ENCODE measurements around the gene ALS2CL.

ALS2CL gene

DNA sequence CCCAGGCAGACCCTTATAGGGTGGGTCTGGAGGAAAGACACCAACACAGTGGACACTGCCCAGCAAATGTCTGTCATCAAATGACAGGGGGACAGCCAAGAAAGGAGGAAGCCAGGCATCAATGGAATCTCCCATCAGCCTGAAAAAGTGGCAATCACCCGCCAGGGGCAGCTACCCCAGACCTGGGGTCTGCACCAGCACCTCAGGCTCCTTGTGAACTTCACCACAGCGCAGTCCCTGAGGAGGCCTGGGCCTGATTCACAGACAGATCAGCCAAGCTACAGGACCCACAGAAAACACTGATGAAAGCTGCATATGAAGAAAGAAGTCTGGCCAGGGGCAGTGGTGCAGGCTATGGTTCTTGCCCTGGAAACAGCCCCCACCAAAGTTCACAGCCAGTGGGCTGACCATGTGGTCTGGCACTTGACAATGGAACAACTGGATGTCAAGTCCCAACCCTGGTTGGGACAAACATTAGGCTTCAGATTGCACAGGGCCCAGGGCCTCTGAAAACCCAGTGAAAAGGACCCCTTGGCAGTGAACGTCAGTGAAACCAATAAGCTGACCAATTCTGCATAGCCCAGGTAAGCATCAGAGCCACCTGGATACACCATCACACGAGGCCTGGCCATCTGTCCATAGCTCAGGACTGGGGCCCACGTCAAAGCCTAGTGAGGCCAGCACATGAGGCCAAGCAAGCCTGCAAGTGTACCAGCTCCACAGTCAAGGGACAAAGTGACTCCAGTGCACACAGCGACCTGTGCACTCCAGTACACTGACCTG lies 29.1 kb downstream of the ALS2CL start:
- DNase-seq: no peak

DNA sequence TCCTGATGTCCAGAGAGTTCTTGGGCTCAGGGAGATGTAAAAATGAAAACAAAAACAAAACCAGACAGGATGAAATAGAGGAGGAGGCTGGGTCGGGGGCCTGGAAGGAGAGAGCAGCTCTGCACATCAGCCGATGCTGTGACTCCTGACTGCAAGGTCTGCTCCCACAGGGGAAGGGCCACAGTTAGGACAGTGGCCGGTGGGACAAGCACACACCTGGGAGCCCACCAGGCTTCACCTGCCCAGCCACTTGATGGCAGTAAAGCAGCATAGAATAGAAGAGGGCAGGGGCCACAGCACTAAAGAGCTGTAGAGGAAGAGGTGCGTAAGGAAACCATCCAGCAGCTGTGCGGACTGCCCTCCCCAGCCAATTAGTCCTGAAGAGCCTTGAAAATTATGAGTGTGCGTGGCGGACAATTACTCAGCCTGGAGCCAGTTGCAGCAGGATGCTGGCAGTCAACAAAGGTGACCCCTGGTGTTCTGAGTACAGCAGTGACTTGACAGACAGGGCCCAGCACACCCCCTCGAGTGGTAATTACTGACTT lies 29.8 kb downstream of the ALS2CL start:
- no peak for DNase-seq

DNA sequence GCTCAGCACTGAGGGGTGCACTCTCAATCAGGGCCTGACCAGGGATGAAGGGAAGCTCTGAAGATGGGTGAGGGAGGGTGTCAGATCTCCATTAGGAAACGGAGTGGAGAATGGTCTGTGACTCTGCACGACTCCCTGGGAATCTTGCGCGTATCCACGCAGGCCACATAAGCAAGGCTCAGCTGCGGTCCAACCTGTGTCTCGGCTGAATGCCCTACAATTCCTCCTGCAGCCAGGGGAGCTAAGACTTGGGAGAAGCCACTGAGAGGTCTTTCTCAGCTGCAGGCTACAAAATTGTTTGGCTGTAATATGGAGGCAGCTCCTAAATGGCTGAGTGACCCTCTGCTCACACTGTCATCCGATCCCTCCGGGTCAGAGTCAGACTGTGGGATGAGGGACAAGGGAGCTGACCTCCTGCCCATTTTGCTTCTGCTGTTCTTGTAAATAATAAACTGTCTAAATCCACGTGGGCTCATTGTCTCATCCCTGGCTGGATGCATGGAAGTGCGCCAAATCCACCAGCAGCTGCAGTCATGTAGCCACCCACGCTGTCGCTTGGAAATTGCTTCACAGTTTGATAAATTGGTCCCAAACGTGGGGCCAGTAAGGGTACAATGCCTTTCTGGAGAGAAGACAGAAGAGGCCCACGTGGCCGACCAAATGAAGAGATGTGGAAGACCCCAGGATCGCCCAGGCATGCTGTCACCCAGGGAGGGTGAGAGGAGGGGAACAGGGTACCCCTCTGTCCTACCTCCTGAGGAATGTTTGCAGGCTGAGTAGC lies 30.5 kb downstream of the ALS2CL start:
- no peak for DNase-seq

DNA sequence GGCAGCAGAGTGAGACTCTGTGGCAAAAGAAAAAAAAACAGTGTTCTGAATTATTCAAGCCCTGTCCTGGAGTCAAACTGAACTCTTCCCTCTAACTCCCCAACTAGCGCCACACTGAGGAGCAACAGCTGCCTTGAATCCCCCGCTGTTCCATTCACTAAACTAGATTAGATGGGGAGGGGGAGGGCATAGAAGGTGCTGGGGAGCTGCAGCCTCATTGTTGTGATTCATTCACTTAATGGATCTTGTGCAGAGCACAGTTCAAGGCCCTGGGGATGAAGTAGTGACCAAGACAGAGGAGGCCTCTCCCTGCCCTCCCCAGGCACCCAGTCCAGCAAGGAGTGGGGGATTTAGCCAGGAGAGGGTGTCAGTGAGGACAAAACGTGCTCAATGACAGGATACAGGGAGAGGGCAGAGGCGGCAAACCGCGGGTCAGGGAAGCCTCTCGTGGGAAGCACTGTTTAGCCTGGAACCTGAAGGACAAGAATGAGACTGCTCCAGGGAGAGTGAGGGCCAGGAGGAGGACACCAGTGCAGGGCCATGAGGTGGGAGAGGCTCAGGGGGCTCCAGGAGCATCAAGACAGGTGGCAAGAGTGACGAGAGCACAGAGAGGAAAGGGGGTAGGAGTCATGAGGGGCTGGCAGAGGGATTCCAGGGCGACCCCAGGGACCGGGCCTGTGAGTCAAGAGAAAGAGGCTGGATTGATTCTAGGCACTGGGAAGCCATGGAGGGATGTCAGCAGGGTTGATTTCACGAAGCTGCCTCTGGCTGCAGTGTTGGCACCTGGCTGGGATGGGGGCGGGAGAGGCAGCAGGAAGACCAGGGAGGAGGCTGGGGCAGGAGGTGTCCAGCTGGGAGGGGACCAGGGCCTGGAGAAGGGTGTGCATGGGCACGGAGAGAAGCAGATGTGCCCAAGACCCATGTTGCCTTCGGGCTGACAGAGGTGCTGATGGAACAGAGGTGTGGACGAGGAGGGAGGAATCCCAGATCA lies 31.4 kb downstream of the ALS2CL start:
- DNase-seq: no peak

DNA sequence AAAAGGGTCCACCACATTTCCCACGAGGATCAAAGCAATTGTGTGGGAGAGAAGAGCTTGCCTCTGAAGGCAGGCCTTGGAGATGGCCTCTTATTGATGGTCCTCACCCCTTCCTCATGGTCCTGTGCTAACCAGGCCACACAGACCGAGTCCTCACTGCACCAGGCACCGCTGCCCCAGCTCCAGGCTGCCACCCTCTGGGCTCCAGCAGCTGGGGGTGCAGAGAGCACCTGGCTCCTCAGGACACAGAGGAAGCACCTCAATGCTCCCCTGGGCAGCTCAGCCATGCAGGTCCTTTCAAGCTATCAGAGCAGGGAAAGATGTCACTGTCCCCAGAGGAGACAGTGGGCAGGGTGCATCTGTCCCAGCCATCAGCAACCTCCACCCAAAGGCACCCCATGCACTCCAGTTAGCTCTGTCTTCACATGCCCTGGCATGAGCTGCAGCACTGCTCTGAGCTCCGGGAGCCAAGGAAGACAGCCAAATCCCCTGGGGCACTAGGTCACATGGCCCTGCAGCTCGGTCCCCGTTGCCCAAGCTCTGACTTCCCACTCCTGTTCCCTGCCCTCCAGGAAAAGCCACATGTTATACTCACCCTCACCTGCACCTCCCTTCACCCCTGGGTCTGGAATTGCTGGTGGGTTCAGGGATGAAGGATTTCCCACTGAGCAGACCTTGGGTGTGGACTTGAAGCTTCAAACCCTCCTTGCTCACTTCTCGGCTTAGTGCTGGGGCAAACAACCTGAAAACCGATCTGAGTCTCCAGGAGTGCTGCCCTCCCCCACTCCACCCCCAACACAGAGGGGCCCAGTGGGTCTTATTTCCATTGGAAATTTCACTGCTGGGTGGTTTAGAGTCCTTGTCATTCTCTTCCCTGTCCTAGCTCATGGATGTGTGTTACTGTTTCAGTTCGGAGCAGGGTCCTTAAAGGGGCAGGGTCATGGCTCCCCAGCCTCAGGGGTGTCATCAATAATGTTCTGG lies 32.6 kb downstream of the ALS2CL start:
- DNase-seq: no peak

DNA sequence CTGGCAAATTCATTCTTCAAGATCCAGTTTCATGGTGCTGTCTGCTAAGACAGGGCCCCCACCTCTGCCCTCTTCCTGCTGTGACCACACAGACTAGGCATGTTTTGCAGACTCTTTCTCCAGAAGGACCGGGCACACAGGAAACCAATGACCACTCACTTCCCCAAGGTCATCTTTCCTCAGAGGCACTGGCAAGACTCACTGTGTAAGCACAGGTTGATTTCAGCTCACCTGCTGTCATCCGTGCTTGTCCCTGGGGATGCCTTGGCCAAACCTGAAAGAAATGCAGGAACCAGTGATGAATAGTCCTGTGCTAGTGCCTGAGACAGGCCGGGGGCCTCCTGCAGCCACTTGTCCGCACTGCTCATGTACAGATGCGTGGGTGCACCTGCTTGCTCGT lies 33.5 kb downstream of the ALS2CL start:
- DNase-seq: no peak

DNA sequence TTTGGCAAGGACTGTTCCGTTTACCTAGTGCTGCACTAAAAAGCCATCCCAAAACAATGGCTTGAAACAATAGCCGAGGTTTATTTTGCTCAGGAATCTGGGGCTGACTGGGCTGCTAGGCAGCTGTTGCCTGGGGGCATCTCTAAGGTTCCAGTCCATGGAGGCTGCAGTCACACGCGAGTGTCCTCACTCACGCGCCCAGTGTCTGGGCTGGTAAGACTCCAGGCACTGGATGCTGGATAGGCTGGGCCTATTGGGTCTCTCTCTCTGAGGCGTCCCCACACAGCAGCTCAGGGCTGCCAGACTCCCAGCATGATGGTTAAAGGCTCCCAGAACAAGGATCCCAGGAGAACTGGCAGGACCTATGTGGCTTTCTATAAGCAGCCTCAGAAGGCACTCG lies 34.2 kb downstream of the ALS2CL start:
- DNase-seq: no peak

DNA sequence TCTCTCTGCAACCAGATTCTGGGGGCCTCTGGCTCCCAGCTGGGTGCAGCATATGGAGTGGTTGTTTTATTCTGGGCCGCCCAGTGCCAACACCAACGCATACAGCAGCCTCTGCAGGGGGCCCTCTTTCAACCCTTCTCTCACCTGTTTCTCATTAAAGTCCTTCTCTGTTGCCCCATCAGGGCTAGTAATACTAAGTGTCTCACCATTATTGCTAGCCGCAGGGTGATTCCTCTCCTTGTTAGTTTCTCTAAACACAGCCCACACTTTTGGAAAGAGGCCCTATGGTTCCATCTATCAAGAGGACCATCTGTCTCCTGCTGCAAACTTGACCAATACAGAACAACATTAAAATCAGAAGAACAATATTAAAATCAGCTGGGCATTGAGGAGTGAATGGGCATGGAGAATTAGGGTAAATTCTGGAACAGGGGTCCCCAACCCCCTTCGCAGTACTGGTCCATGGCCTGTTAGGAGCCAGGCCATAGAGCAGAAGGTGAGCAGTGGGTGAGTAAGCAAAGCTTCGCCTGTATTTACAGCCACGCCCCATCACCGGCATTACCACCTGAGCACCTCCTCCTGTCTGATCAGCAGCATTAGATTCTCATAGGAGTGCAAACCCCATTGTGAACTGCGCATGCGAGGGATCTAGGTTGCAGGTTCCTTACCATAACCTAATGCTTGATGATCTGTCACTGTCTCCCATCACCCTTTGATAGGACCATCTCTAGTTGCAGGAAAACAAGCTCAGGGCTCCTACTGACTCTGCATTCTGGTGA lies 36.5 kb downstream of the ALS2CL start:
- no peak for DNase-seq

DNA sequence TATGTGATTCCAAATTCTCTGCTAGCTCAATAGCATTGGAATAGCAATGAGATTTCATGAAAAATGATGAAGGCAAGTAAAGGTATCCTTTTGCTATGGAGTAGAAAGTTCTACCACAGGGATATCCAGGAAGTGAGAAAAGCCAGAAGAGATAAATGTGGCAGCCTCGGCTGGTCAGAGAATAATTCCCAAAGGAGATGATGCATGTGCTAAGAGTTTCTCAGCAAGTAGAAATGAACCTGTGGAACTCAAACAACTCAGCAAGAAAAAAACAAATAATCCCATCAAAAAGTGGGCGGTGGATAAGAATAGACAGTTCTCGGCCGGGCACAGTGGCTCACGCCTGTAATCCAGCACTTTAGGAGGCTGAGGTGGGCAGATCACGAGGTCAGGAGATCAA lies 38.2 kb downstream of the ALS2CL start:
- DNase-seq: no peak

DNA sequence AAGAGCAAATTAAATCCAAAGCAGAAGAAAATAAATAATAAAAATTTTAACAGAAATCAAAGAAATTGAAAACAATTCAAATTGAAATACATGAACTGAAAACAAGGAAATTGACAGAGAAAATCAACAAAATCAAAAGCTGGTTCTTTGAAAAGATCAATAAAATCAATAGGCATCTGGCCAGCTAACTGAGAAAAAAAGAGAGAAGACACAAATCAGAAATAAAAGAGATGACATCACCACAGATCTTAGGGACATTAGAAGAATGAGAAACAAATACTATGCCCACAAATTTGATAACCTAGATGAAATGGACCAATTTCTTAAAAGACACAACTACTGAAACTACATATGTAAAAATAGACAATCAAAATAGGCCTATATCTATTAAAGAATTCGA lies 42.4 kb downstream of the ALS2CL start:
- DNase-seq: no peak

DNA sequence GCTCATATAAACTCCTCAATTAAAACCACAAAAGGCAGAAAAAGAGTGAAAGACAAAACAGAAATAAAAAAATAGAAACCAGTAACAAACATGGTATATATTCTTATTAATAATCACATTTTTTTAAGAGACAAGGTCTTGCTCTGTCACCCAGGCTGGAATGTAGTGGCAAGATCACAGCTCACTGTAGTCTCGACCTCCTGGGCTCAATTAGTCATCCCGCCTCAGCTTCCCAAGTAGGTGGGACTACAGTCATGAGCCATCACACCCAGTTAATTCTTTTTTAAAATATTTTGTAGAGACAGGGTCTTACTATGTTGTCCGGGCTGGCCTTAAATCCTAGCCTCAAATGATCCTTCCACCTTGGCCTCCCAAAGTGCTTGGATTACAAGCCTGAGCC lies 44.0 kb downstream of the ALS2CL start:
- no peak for DNase-seq

DNA sequence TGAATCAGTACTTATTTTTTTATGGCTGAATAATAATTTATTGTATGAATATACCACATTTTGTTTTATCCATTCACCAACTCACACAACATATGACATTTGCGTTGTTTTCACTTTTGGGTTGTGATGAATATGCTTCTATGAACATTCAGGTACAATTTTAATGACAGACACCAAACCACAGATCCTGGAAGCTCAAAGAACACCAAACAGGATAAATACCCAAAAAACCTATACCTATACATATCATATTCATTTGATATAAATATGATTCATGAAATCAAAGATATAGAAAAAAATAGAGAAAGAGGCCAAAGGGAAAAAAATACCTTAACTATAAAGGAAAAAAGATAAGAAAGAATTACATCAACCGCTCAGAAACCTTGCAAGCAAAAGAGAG lies 45.4 kb downstream of the ALS2CL start:
- DNase-seq: no peak

DNA sequence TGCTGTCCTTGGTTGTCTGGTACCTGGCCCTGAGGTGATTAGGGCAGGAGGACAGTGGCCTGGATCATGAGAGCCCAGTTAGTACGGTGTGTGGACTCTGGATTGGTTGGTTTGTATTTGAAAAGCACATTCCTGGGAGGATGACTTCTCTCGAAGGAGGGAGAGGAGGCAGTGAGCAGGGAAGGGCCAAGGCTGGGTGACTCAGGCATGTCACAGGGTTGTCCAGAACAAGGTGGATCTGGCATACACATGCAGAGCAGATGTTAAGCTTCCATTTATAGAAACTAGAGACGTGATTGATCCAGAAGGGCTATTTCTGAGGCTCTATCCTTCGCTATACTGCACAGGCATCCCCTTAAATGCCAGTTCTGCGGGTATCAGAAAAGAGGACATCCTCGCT lies 46.8 kb downstream of the ALS2CL start:
- no peak for DNase-seq

DNA sequence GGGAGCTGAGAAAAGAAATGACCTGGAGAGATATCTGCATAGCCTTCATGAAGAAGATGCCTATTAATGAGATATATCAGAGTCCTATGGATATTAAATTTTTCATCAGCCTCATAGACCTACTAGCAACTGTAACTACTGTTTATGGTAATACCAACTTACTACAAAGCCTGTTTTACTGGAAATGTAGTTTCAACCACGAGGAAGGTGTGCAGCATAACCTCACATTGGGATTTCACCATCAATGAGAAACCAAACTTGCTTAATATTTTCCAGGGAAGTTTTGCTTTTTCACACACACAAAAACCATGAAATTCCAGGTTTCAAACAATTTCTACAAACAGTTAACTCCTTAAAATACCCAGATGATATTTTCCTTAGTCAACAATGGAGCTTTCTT lies 49.8 kb downstream of the ALS2CL start:
- no peak for DNase-seq

DNA sequence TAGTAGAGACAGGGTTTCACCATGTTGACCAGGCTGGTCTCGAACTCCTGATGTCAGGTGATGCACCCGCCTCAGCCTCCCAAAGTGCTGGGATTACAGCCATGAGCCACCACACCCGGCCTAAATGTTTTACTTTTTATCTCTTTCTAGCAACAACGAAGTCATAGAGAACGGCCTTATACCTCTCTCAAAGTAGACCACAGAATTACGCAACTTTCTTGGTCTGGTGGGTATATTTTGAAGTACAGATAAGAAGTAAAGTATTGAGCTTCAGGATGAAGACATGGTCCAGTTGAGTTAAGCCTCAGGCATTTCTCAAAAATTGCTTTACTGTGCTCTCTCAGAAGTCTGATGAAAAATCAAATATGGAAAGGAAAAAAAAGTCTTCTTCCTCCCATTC lies 50.5 kb downstream of the ALS2CL start:
- DNase-seq: no peak

DNA sequence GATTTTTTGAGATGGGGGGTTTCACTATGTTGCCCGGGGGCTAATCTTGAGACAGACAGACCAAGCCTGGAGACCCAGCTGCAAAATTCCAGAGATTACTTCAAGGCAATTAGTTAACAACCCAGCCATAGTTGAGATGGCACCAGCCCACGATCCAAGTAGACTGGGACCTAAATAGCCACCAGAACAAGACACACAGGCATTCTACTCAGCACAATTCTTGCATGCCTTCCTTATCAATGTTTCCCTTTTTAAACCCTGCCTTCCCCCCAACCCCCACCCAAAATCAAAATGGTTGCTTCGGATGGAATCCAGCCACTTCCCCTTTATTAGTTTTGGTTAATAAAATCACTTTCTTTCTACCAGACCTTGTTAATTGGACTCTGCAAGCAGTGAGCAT lies 52.6 kb downstream of the ALS2CL start:
- no peak for DNase-seq

DNA sequence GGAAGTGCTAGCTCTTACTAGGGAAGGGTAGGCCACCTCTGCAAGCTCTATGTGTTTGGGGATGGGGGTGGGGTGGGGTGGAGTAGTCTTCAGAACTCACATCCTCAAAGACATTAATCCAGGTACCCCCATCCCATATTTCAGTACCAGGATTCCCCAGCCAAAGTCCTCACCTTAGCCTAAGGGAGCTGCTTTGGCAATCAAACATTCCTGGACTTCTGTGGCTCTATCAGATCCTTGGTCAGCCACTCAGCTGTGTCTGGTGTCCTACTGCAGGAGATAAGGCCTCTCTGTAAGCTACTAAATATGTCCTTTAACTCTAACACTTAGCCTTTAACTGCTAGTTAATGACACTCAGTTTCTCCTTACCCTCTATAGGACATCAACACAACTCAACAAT lies 54.3 kb downstream of the ALS2CL start:
- no peak for DNase-seq

DNA sequence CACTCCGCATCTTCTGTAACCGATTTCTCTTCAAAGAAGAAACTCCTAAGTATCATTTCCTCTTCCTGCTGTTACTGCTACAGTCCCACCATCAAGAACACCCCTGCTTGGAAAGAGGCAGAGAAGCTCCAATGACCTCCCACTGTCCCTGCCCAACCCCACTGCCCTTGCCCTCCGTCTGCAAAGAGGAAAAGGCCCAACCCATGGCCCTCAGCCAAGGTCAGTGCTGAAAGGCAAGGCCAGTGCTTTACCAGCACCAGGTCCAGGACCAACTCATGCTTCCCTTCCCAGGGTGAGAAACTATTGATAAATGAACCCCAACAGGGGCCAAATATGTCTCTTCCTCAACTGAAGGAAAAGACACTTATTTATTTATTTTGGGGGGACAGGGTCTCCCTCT lies 58.6 kb downstream of the ALS2CL start:
- DNase-seq: no peak

DNA sequence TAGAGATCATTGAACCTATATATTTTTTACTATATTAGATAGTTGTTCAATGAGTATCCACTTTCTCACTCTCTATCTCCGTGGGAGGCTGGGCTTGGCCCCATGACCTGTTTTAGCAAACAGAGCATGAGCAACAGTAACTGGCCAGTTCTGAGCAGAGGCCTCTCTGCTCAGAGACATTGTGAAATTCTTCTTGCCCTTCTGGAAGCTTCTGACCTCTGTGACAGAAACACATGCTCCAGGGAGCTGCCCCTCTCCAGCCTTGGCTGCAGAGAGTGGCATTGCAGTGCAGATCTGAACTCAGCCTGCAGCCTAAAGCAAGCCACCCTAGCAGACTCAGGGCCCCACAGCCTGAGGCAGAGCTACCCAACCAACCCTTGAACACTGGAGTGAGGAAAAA lies 60.7 kb downstream of the ALS2CL start:
- peak; percentile 64 to 75 for DNase-seq

All from inflammatory macrophage (primary cell).